GM21515 (cell line): Measurements from ENCODE around the gene PYCR2.

Experiments
- ATAC-seq: cut with Tn5 transposase; IDR thresholded peaks from one replicate; pipeline ENCODE4 v1.9.1; 2021; ENCODE audit not compliant: unreplicated experiment

Gene PYCR2

DNA sequence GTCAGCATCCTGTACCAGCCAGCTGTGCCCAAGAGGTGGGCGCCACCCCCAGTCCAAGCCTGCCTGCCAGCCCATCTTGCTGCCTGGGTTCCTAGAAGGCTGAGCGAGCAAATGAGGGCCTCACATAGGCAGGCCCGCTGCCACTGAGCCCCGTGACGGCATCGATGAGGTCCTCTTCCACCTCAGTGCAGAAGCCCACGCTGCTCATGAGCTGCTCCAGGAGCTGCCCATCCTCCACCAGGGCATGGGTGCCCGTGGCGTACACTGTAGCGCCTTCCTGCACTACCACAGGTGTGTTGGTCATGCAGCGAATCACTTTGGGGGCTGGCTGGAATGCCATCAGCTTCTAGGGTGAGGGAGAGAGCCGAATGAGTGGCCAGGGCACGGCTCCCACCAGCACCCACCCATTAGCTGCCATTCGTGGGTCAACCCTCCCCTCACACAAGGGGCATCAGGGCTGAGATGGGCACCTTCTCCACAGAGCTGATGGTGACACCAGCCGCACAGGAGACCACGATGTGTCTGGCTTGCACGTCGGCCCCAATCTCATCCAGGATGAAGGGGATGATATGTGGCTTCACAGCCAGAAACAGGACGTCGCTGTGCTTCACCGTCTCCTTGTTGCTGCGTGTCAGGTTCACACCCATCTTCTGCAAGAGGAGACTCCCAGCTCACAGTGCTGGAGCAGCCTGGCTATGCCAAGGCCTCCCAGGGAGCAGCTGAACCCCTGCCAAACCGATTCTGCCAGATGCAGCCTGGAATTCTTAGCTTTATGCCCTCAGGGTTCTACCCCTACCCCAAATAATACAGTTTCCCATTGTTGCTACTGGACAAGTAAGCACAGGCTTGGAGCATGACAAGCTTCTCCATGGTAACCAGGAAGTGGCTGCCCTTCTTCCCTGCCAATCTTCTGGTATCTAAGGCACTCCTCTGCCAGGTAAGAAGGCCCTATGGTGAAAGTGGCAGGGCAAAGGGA lies 2.0 kb downstream of the PYCR2 start:
- no peak for ATAC-seq

DNA sequence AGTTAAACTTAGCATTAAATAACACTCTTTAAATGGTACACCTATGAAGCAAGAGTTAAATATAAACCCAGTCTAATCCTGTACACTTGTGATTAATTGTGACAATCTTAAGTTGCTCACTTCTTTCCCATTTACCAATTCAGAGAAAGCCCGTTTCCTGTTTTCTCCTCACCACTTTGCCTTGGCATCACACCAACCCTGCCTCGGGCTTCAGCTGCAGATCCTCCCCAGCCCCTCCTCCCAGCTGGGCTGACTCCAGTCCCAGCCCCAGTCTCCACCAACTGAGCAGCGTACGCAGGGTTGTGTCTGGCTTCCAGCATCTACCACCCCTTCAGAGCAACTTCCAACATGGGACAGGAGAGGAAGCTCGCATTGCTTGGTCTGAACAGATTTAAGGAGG lies 4.1 kb downstream of the PYCR2 start:
- no peak for ATAC-seq

DNA sequence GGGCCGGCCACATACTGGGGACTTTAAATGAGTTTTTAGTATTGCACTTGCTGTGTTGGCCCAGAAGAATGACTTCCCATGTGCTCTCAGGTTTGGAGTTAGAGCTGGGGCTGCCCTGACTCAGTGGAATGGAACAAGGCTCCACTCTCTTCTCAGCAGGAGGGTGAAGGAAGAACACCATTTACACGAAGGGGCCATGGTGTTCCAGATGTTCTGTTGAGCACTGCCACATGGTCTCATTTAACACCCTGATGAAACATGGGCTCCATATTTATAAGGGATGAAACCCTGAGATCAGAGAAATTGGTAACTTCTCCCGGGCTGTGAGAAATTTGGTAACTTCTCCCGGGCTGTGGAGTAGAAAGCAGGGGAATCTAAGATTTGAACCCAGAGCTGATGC lies 5.8 kb downstream of the PYCR2 start:
- no peak for ATAC-seq

DNA sequence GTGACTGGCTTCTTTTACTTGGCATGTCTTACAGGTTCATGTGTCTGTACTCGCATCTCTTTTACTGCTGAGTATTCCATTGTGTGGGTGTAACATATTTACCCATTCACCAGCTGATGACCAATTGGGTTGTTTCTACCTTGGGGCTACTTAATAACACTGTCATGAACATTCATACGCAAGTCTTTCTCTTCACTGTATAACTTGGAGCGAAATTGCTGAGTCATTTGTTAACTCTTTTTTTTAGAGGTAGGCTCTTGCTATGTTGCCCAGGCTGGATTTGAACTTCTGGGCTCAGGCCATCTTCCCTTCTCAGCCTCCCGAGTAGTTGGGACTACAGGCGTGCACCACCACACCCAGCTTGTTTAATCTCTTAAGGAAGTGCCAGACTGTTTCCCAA lies 6.5 kb downstream of the PYCR2 start:
- ATAC-seq, result no peak

DNA sequence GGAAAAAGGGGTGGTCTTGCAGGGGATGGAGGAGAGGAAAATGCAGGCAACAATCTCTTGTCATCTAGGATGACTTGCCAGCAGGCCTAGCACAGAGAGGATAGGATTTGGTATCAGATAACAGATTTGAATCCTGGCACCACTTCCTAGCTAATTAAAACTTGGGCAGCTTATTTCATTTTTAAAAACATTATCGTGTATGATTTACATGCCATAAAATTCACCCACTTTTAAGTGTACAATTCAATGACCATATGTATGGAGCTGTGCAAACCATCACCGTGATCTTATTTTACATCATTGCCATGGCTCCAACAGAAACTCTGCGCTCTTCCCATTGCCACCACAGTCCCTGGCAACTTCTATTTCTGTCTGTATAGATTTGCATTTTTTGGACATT lies 6.9 kb downstream of the PYCR2 start:
- no peak for ATAC-seq

DNA sequence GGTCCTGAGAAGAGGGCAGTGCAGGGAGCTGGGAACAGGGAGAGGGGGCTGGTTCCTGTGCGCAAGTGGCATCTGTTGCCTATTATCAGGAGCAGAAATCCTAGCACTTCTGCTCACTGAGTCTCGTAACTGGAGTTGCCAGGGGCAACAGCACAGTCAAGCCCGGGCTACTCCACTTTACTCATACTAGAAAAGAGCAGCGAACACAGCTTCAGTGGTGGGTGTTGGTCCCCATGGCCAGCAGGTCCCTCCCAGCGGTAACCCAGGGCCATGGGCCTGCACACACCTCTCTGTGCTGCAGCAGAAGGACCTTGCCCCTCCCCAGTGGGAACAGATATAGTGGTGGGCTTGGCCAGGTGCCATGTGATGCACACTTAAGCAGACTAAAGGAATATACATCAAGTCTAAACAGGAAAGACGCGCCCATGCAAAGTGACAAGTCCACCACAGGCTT lies 8.5 kb downstream of the PYCR2 start:
- no peak for ATAC-seq

DNA sequence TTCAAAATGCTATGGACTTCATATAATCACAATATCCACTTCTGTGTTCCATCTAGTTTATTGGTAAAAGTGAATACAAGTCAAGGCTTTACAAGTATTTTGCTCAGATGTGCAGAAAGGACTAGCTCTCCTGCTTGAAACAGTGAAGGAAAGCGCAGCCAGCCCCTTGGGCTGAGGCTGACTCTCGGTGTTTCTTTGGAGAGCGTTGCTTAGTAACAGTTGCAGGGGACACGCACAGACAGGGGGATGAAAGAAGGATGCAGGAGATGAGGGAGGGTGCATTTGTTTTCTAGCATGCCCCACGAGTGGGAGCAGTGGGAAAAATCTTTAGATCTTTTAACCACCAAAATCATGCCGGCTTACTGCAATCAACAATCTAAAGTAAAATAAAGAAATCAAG lies 9.1 kb downstream of the PYCR2 start:
- no peak for ATAC-seq

DNA sequence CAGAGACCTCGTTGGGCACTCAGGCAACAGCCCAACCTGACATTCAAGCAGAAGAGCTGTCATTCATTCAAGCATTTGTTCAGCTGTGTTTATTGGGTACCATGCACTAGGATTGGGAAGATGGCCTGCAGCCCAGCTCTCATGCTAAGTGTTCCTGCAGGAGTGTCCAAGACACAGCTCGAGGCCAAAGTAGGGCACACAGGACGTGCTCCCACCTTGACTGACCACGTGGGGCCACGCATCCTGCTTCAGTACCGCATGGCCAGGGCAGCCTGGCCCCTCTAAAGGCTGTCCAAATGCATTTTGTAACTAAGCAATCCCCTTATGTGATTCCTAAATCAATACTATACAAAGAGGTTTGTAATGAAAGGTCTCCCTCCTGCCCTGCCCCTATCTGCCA lies 9.7 kb downstream of the PYCR2 start:
- no peak for ATAC-seq

DNA sequence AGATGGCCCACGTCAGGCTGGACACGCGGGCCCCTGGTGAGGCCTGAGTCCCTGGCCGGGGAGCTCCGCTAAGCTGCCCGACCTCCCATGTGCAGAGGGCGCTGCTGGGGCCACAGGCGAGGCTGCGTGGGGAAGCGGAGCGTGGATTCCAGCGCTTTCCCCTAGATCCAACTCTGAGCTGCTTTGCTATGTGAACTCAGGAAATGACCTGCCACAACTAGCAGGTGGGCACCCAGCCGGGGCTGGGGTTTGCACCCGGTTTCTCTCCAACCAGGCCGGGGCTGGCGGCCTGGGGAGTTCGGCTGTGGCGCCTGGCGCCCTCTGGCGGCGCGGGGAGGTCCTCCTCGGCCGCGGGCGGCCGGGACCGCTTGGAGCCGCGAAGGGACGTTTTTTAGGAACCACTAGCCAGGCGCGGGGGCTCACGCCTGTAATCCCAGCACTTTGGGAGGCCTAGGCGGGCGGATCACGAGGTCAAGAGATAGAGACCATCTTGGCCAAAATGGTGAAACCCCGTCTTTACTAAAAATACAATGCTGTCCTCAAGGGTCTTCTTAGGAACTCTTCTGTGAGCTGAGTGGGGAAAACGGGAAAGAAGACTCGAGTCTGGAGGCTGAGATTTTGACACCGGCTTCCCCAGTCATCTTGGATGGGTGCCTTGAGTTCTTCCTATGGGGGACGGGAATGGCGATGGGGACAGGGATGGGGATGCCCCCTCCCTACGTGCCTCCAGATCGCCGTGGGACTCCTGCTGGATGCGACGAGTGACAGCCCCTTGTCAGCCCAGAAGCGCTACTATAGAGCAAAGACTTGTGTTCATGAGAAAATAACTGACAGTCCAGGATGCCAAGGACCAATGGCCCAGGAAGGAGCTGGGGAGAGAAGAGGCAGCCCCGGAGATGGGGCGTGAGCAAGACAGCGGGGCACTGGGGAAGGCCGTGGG lies 12.6 kb downstream of the PYCR2 start:
- no peak for ATAC-seq

DNA sequence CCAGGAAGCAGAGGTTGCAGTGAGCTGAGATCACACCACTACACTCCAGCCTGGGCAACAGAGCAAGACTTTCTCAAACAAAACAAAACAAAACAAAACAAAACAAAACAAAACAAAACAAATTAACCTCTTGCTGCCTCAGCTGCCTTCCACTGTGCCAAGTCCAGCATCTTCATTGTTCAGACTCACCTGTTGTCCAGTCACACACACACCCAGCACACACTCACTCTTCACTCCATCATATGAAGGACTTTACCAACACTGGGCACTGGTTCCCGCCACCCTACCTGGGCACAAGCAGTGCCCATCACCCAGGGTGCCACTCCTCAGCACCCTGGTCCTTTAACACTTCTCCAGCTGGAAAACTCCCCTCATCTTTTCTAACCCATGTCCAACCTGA lies 14.6 kb downstream of the PYCR2 start:
- no peak for ATAC-seq

DNA sequence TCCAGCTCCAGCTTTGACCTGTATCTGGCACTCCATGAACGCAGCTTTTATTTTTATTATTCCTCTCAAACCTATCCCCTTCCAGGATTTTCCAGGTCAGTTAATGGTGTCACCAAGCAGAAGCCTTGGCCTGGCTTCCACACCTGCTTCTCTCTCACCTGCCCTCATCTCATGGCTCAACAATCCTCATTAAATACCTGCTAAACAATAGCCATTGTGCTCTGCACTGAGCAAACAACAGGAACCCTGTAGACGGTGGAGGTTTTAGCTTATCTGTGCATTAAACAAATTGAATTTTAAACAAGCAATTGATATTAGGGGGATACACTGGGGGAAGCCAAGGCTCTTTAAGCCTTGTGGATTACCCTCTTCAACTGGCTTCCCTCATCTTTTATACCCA lies 15.3 kb downstream of the PYCR2 start:
- no peak for ATAC-seq

DNA sequence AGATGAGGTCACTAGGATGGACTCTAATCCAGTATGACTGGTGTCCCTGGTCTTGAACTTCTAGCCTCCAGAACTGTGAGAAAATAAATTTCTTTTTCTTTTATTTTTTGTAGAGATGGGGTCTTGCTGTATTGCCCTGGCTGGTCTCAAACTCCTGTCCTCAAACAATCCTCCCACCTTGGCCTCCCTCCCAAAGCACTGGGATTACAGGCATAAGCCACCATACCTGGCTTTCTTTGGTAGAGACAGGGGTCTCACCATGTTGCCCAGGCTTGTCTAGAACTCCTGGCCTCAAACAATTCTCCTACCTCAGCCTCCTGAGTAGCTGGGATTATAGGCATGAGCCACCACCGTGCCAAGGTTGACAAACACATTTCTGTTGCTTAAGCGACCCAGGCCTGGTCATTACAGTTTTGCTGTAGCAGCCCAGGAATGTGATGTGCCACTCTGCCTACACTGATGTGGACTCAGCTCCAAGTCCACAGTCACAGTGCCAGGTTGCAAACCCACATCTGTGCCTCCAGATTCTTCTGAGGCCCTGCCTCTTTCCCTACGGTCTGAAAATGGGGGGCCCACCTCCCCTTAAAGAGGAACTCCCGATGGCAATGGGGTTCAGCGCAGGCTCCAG lies 15.9 kb downstream of the PYCR2 start:
- ATAC-seq, result no peak

DNA sequence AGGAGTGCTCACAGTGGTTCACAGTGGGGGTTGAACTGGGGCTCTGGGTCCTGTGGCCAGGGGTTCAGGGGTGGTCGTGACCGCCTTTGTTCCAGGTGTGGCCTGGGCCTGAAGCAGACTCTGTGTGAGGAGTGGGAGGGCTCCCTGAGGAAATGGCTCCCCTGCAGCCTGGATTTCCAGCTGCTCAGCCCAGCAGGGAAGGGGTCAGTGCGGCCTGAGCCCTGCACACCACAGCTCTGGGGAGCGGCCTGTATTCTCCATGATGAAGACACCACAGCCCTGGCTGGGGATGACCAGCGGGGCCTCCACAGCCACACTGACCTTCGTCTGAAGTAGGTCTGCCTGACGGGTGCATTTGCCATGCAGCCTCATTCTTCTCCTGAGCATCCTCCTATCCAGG lies 16.7 kb downstream of the PYCR2 start:
- ATAC-seq, result no peak

DNA sequence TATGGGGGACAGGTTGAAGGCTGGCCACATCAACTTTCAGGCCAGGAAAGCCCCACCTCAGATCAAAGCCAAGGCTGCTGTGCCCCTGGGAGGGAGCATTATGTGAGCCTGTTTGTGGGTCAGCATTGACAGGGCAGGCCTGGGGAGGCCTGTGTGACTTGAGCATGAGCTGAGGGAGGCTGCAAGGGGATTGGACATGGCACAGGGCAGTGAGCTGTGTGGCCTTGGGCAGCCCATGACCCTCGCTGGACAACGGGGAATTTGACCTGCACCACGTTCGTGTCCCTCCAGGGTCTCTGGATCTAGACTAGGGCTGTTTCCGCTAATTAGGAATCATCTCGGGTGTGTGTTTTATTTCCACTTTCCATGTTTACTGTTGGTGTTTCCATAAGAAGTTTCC lies 17.6 kb downstream of the PYCR2 start:
- no peak for ATAC-seq

DNA sequence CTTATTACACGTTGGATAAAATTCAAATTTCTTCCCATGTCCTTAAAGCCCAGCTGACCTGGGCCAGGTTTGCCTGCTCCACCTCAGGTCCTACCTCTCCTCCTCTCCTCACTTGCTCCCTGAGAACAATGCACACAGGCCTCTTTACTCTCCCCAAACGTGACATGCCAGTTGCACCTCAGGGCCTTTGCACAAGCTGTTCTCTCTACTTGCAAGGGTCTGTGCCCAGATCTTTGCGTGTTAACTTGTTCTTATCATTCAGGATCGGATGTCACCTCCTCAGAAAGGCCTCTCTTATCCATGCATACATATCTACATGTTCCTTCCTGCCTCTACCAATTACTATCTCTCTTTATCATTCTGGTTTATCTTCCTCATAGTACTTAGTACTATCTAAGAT lies 20.4 kb downstream of the PYCR2 start:
- no peak for ATAC-seq

DNA sequence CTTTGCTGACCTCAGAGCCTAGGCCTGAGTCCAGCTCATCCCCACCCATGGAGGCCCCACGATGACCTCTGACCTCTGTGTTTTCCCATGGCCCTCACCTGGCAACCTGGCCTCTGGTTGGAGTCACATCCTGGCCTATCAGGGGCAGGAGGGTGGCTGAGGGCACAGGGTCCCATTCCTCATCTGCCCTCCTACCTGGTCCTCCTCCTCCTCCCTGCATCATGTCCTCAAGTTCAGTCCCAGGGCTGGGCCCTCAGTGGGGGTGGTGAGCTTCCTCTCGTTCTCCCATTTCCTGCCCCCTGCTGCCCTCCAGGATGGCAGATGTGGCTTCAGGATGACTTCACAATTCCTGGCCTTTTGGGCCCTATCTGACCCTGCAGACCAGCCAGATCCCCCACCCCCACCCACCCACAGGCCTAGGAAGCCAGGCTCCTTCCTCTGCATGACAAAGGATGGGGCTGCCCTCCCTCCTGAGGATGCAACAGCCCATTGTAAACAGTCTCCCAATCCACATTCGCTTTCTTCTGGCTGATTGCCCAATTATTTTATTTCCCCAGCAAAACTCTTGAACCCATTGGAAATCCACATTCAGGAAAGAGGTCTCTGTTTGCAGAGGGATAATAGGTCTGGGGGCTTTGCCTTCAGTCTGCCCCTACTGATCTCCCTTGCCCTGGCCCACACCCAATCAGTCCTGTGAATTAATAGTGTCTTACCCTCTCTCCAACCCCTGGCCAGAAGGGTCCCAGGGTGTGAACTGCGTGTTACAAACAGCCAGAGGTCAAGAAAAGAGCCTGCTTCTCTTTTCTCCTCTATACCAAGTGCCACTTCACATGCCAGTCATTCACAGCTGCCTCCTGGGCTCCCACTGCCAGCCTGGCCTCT lies 24.8 kb downstream of the PYCR2 start:
- no peak for ATAC-seq

DNA sequence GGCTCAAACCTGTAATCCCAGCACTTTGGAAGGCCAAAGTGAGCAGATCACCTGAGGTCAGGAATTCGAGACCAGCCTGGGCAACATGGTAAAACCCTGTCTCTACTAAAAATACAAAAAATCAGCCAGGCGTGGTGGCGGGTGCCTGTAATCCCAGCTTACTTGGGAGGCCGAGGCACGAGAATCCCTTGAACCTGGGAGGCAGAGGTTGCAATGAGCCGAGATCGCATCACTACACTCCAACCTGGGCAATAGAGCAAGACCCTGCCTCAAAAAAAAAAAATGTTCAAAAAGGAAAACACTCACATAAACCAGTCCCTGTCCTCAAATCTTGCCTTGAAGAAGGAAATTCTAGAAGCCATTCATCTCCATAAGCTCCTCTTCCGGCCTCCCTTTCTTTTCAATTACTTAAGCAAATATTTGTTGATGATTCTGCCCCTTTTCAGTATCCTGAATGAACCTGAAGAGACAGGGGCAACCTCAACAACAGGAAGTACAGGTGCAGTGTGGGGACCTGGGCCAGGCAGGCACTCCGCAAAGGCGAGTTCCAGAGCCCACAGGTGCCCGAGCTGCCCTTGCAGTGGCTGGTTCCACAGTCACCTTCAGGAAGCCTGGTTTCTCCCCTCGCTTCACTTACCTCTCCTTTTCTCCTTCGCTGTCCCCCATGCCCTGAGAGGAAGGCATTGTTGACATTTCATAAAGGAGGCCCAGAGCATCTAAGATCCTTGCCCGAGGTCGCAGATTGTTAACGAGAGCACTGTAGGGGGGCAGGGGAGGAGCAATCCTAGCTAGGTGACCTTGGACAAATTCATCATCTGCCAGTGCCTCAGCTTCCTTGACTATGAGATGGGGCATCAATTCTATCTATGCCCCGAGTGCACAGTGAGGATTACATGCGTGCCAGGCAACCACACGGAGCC lies 26.2 kb downstream of the PYCR2 start:
- no peak for ATAC-seq

DNA sequence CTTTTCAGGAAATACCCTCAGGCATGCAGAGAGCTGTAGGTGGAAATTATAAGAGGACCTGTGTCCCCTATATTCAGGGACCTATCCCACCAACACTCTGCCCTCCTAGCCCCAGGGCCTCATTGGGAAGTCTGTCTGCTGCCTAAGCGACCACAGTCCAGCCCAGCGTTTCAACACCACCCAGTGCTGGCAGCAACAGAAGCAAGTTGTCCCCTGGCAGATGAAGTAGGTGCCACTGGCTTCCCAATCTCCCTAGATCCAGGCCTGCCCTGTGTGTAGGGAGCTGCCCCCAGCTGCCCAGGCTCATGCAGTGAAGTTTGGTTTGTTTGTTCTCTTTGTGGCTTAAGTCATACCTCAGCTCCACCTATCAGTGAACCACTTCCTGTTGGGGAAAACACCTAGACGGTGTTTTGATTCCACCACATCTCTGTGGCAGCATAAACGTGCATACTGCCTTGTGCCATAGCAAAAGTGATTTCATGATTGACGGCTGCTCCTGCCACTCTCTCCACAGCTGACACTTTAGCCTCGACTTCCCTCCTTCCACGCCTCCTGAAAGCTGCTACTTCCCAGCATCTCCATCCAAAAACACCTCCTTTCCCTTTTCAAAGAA lies 27.0 kb downstream of the PYCR2 start:
- ATAC-seq, result peak; percentile 100

DNA sequence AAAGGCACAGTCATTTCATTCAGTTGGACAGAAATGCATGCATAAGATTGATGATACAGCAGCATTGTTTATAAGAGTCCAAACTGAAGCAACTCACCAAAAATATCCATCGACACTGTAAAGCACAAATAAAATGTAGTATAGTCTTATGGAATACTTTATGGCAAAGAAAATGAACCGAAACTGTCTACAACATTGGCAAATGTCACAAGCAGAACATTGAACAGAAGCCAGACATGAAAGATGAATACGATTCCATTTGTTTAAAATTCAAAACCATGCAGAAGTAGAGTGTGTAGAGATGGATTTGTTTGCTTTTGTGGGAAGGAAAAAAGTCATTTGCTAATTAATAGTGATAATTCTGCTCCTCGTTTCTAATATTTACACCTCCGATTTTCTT lies 27.6 kb downstream of the PYCR2 start:
- ATAC-seq, result no peak
